Measurements from ENCODE around the gene ADAMTS14.

ADAMTS14 gene

GRCh38 chr10:70742537-70743429, 70.5 kb downstream of the ADAMTS14 start:
- H3K27me3 ChIP-seq (ENCODE audit: insufficient read depth, low read length, poor library complexity), result no peaks in the 10 kb centered on the region
- no peaks in the 10 kb centered on the region for H3K79me2 ChIP-seq (ENCODE audit: insufficient read depth, low read length)
- no peaks in the 10 kb centered on the region for H3K36me3 ChIP-seq (ENCODE audit: insufficient read depth, low read length)
- TF ChIP-seq EZH2 (IDR thresholded peaks at IDR 0.05; ENCODE audit: borderline replicate concordance, low read depth, low read length, severe bottlenecking) (no peak), CTCF (IDR thresholded peaks at IDR 0.05; ENCODE audit: borderline replicate concordance, extremely low read depth, low read length, poor library complexity, severe bottlenecking) (no peak)
- no peak overlapping the region; a peak in 1 of 4 replicates for H3K4me3 ChIP-seq (ENCODE audit: low read depth in 1 of 2, low read length in 2 of 2)
- H3K4me1 ChIP-seq (ENCODE audit: insufficient read depth, low read length), result peaks cover 31% of the 10 kb centered on the region
- H4K20me1 ChIP-seq (ENCODE audit: insufficient read depth, low read length), result no peaks in the 10 kb centered on the region
- DNase-seq, result peak; percentile 81
- peak; percentile 73 for ATAC-seq (ENCODE audit: insufficient read depth, low read depth)
- peak overlapping the region; percentile 61; the same call in 1 of the 2 replicates for H2AFZ ChIP-seq (ENCODE audit: low read depth, low read length)
- H3K9me3 ChIP-seq (ENCODE audit: insufficient read depth, low read length, severe bottlenecking), result no peaks in the 10 kb centered on the region
- H3K9ac ChIP-seq (ENCODE audit: low read depth, low read length), result peak overlapping the region; percentile 45
- peak overlapping the region; percentile 91 for H3K27ac ChIP-seq (ENCODE audit: low read length)
- H3K4me2 ChIP-seq (ENCODE audit: insufficient read depth, low read length), result peak overlapping the region; percentile 50

- Histone ChIP-seq H3K27ac (ENCODE audit: low read length) (peak overlapping the region; percentile 91), H4K20me1 (ENCODE audit: insufficient read depth, low read length) (no peaks in the 10 kb centered on the region), H3K9me3 (ENCODE audit: insufficient read depth, low read length, severe bottlenecking) (no peaks in the 10 kb centered on the region), H3K79me2 (ENCODE audit: insufficient read depth, low read length) (no peaks in the 10 kb centered on the region), H3K27me3 (ENCODE audit: insufficient read depth, low read length, poor library complexity) (no peaks in the 10 kb centered on the region), H3K4me2 (ENCODE audit: insufficient read depth, low read length) (peak overlapping the region; percentile 50; the same call in 1 of the 2 replicates), H3K9ac (ENCODE audit: low read depth, low read length) (peak overlapping the region; percentile 45; the same call in 1 of the 2 replicates), H2AFZ (ENCODE audit: low read depth, low read length) (no peak overlapping the region), H3K4me1 (ENCODE audit: insufficient read depth, low read length) (peaks cover 31% of the 10 kb centered on the region), H3K36me3 (ENCODE audit: insufficient read depth, low read length) (no peaks in the 10 kb centered on the region), H3K4me3 (ENCODE audit: low read depth in 1 of 2, low read length in 2 of 2) (no peak overlapping the region)
- peak; percentile 32 for TF ChIP-seq CTCF (IDR thresholded peaks at IDR 0.05; ENCODE audit: borderline replicate concordance, extremely low read depth, low read length, poor library complexity, severe bottlenecking)
- TF ChIP-seq EZH2 (IDR thresholded peaks at IDR 0.05; ENCODE audit: borderline replicate concordance, low read depth, low read length, severe bottlenecking), result no peak
- peak; percentile 45 for DNase-seq
- peak; percentile 37; the same call in 2 of the 3 replicates for ATAC-seq (ENCODE audit: insufficient read depth, low read depth)
Measured at GRCh38 chr10:70743430-70743788, 71.1 kb downstream of the ADAMTS14 start.

- TF ChIP-seq EZH2 (IDR thresholded peaks at IDR 0.05; ENCODE audit: borderline replicate concordance, low read depth, low read length, severe bottlenecking) (no peak), CTCF (IDR thresholded peaks at IDR 0.05; ENCODE audit: borderline replicate concordance, extremely low read depth, low read length, poor library complexity, severe bottlenecking) (no peak)
- peak overlapping the region; percentile 45; the same call in 1 of the 2 replicates for H3K9ac ChIP-seq (ENCODE audit: low read depth, low read length)
- H3K27me3 ChIP-seq (ENCODE audit: insufficient read depth, low read length, poor library complexity), result no peaks in the 10 kb centered on the region
- H3K79me2 ChIP-seq (ENCODE audit: insufficient read depth, low read length), result no peaks in the 10 kb centered on the region
- DNase-seq, result no peak
- no peaks in the 10 kb centered on the region for H3K9me3 ChIP-seq (ENCODE audit: insufficient read depth, low read length, severe bottlenecking)
- H4K20me1 ChIP-seq (ENCODE audit: insufficient read depth, low read length), result no peaks in the 10 kb centered on the region
- H3K4me3 ChIP-seq (ENCODE audit: low read depth in 1 of 2, low read length in 2 of 2), result no peak overlapping the region
- no peak overlapping the region for H2AFZ ChIP-seq (ENCODE audit: low read depth, low read length)
- peak overlapping the region; percentile 91 for H3K27ac ChIP-seq (ENCODE audit: low read length)
- no peak overlapping the region for H3K4me2 ChIP-seq (ENCODE audit: insufficient read depth, low read length)
- no peak for ATAC-seq (ENCODE audit: insufficient read depth, low read depth)
- H3K4me1 ChIP-seq (ENCODE audit: insufficient read depth, low read length), result peaks cover 31% of the 10 kb centered on the region
- H3K36me3 ChIP-seq (ENCODE audit: insufficient read depth, low read length), result no peaks in the 10 kb centered on the region
Measured at GRCh38 chr10:70743879-70744278, 71.6 kb downstream of the ADAMTS14 start.
